CD4-positive, alpha-beta memory T cell (primary cell): ENCODE measurements around the gene ZNF329. TPM values are rescaled to one million over a fixed set of nuclear protein-coding genes. Genes with fewer than 3 reads are reported as not detected.
"Not testable (repeated sequence)": the region's sequence is repeated elsewhere in the genome, so short reads cannot be mapped to it uniquely, and the experiment has no call there.

Experiments
- CTCF ChIA-PET: fragments of 350-600 bp; sonication (Branson Sonifier 250); formaldehyde crosslinking; loops from one replicate; lab custom pipeline; 2021; ENCODE audit warnings: inconsistent platforms; ENCODE audit not compliant: partially characterized antibody; lab: Charles Lee
- POLR2A ChIA-PET: fragments of 350-600 bp; sonication (Branson Sonifier 250); formaldehyde crosslinking; loops from one replicate; lab custom pipeline; 2021; ENCODE audit not compliant: partially characterized antibody; lab: Charles Lee
- DNase-seq, 5 donors: peaks; one replicate each; pipeline versions ENCODE4 v3.0.0 to v3.0.0-alpha.2; 2020 to 2022; ENCODE audit warnings: mixed read lengths in 1 of 5
- H3K27ac ChIP-seq: one replicate; pipeline ENCODE4 v1.7.0; 2013; ENCODE audit warnings: low read depth, low read length
- H3K27me3 ChIP-seq: 2 replicates; pipeline ENCODE4 v1.7.0; 2013; ENCODE audit warnings: mild to moderate bottlenecking, low read length, moderate library complexity; ENCODE audit not compliant: insufficient read depth
- H3K36me3 ChIP-seq: 2 replicates; pipeline ENCODE4 v1.7.0; 2013; ENCODE audit warnings: mild to moderate bottlenecking, low read length, moderate library complexity; ENCODE audit not compliant: insufficient read depth
- H3K4me1 ChIP-seq: 2 replicates; pipeline ENCODE4 v1.7.0; 2013; ENCODE audit warnings: mild to moderate bottlenecking, low read length, moderate library complexity; ENCODE audit not compliant: insufficient read depth
- H3K4me3 ChIP-seq, 2 donors: one replicate each; pipeline ENCODE4 v1.7.0; 2013; ENCODE audit warnings: low read length in 2 of 2, mild to moderate bottlenecking in 1 of 2
- H3K9me3 ChIP-seq, 2 donors: one replicate each; pipeline ENCODE4 v1.7.0; 2013; ENCODE audit warnings: low read length in 2 of 2, control low read depth in 1 of 2; ENCODE audit not compliant: control insufficient read depth in 1 of 2
- H3K27ac Mint-ChIP-seq, 7 donors: one replicate each; pipeline ENCODE4 v1.8.0; 2020 to 2021; ENCODE audit warnings: mixed read lengths in 7 of 7, mild to moderate bottlenecking in 6 of 7, inconsistent platforms in 3 of 7, moderate library complexity in 3 of 7
- H3K27me3 Mint-ChIP-seq, 2 donors: one replicate each; pipeline ENCODE4 v1.8.0; 2020 to 2021; ENCODE audit warnings: mixed read lengths in 2 of 2
- H3K36me3 Mint-ChIP-seq, 2 donors: one replicate each; pipeline ENCODE4 v1.8.0; 2020 to 2021; ENCODE audit warnings: mixed read lengths in 2 of 2, inconsistent platforms in 1 of 2, mild to moderate bottlenecking in 1 of 2
- H3K4me1 Mint-ChIP-seq, 4 donors: one replicate each; pipeline ENCODE4 v1.8.0; 2020 to 2021; ENCODE audit warnings: mixed read lengths in 4 of 4, mild to moderate bottlenecking in 1 of 4
- H3K4me3 Mint-ChIP-seq, 8 donors: one replicate each; pipeline ENCODE4 v1.8.0; 2020 to 2021; ENCODE audit warnings: mixed read lengths in 8 of 8, mild to moderate bottlenecking in 7 of 8, moderate library complexity in 6 of 8, inconsistent platforms in 3 of 8
- H3K9me3 Mint-ChIP-seq, 8 donors: one replicate each; pipeline ENCODE4 v1.8.0; 2020 to 2021; ENCODE audit warnings: mixed read lengths in 8 of 8, mild to moderate bottlenecking in 5 of 8, inconsistent platforms in 3 of 8, moderate library complexity in 1 of 8
- intact Hi-C: fragments of 100-400 bp; cut with micrococcal nuclease; formaldehyde crosslinking; loops from one replicate; pipeline ENCODE4 v1.15.1; 2023
- polyA plus RNA-seq, 2 donors: library from polyadenylated mRNA; unstranded; fragments of 300-500 nt; fragmentation: Illumina TruSeq; gene quantifications; one replicate each; pipeline ENCODE4 v1.2.3, GENCODE V29; 2021
- total RNA-seq, 2 experiments: library from RNA; stranded (reverse); gene quantifications; one replicate each; pipeline ENCODE4 v1.2.3, GENCODE V29; 2021

Gene ZNF329
- total and polyA plus RNA-seq, 4 experiments from 2014 or later, result 2.9 to 17.4 (median 11.1) TPM

- peaks cover 23% of the 10 kb centered on the region for H3K4me1 ChIP-seq
- POLR2A ChIA-PET, result interaction anchor here (0.8 to 1.9 kb wide), 2 partner anchors 30 to 152 kb away, joined by 5 to 7 read pairs; partner anchors contain the start of gene ZNF606
- Mint-ChIP-seq H3K4me1 (peaks cover 9 to 31% (median 16%) of the 10 kb centered on the region in 4 donors), H3K36me3 (peaks cover 0 to 12% of the 10 kb centered on the region in 2 donors), H3K27ac (peak overlapping the region; percentile 14 to 87 (median 73)), H3K27me3 (no peaks in the 10 kb centered on the region), H3K9me3 (peaks cover 0 to 24% (median 0%) of the 10 kb centered on the region in 8 donors), H3K4me3 (peak overlapping the region; percentile 67 to 89 (median 80))
- H3K27me3 ChIP-seq, result no peaks in the 10 kb centered on the region
- peak overlapping the region; percentile 80 for H3K27ac ChIP-seq
- H3K36me3 ChIP-seq, result no peaks in the 10 kb centered on the region
- peak in 1 of 5 donors; percentile 6 for DNase-seq
- peak overlapping the region; percentile 88 for H3K4me3 ChIP-seq
- CTCF ChIA-PET, result interaction anchor here (0.9 to 1.4 kb wide), 3 partner anchors 416 to 745 kb away, joined by 3 to 5 read pairs (median 3); no protein-coding TSS in a partner anchor
- no peaks in the 10 kb centered on the region for H3K9me3 ChIP-seq
- intact Hi-C loops, result loop anchor here (2.0 to 10.0 kb wide), 4 partner anchors 29 to 1759 kb away; partner anchors contain the start of genes ZNF274, ZNF416, ZNF582 and ZNF606
Observed at GRCh38 chr19:58154287-58154678, 3.7 kb upstream of the ZNF329 start.

GRCh38 chr19:58153386-58153785 is 2.8 kb upstream of the ZNF329 start:
- no peaks in the 10 kb centered on the region for H3K36me3 ChIP-seq
- Mint-ChIP-seq H3K27ac (peak overlapping the region in 1 of 7 donors; percentile 14), H3K4me1 (peaks cover 9 to 34% (median 16%) of the 10 kb centered on the region in 4 donors), H3K4me3 (peak overlapping the region in 4 of 8 donors; percentile 8 to 82 (median 35)), H3K9me3 (peaks cover 0 to 29% (median 3%) of the 10 kb centered on the region in 8 donors), H3K36me3 (peaks cover 0 to 13% of the 10 kb centered on the region in 2 donors), H3K27me3 (no peaks in the 10 kb centered on the region)
- ChIA-PET POLR2A (interaction anchor here (1.9 kb wide), 1 partner anchor 151 kb away, joined by 7 read pairs; the partner anchor contains the start of gene ZNF606), CTCF (no interaction called here)
- no peak overlapping the region for H3K4me3 ChIP-seq
- no peaks in the 10 kb centered on the region for H3K27me3 ChIP-seq
- H3K27ac ChIP-seq, result no peak overlapping the region
- intact Hi-C loops, result loop anchor here (10.0 kb wide), 1 partner anchor 1759 kb away; the partner anchor contains the start of gene ZNF582
- H3K4me1 ChIP-seq, result peaks cover 23% of the 10 kb centered on the region
- no peaks in the 10 kb centered on the region for H3K9me3 ChIP-seq
- DNase-seq, result no peak

- intact Hi-C loops, H3K4me3 ChIP-seq, DNase-seq, H3K4me3 Mint-ChIP-seq, H3K27ac ChIP-seq, H3K27me3 ChIP-seq, H3K27me3 Mint-ChIP-seq, CTCF ChIA-PET, H3K27ac Mint-ChIP-seq, H3K36me3 ChIP-seq, POLR2A ChIA-PET: not testable (repeated sequence)
- H3K4me1 Mint-ChIP-seq, result peaks cover 8 to 24% (median 14%) of the 10 kb centered on the region in 4 donors
- peaks cover 0 to 12% of the 10 kb centered on the region in 2 donors for H3K9me3 ChIP-seq
- peaks cover 18 to 28% of the 10 kb centered on the region in 2 donors for H3K36me3 Mint-ChIP-seq
- H3K9me3 Mint-ChIP-seq, result peaks cover 0 to 51% (median 25%) of the 10 kb centered on the region in 8 donors
- peaks cover 15% of the 10 kb centered on the region for H3K4me1 ChIP-seq
Observed at GRCh38 chr19:58147475-58147874, 3.1 kb downstream of the ZNF329 start.

GRCh38 chr19:58145849-58146248 is 4.7 kb downstream of the ZNF329 start:
- ChIA-PET CTCF (no interaction called here), POLR2A (no interaction called here)
- Histone ChIP-seq H3K27ac (no peak overlapping the region), H3K36me3 (peaks cover 10% of the 10 kb centered on the region), H3K9me3 (peaks cover 3 to 18% of the 10 kb centered on the region in 2 donors), H3K27me3 (no peaks in the 10 kb centered on the region), H3K4me1 (peaks cover 10% of the 10 kb centered on the region), H3K4me3 (no peak overlapping the region)
- peaks cover 29 to 38% of the 10 kb centered on the region in 2 donors for H3K36me3 Mint-ChIP-seq
- intact Hi-C loops, result no loop called here
- H3K4me3 Mint-ChIP-seq, result no peak overlapping the region
- DNase-seq, result no peak
- H3K9me3 Mint-ChIP-seq, result peaks cover 0 to 58% (median 34%) of the 10 kb centered on the region in 8 donors
- H3K4me1 Mint-ChIP-seq, result peaks cover 7 to 13% (median 10%) of the 10 kb centered on the region in 4 donors
- no peaks in the 10 kb centered on the region for H3K27me3 Mint-ChIP-seq
- no peak overlapping the region for H3K27ac Mint-ChIP-seq

- H3K27ac ChIP-seq, result no peak overlapping the region
- H3K36me3 ChIP-seq, result peaks cover 49% of the 10 kb centered on the region
- Mint-ChIP-seq H3K4me1 (peaks cover 0 to 3% (median 1%) of the 10 kb centered on the region in 4 donors), H3K27me3 (no peaks in the 10 kb centered on the region), H3K4me3 (peak overlapping the region in 1 of 8 donors; percentile 67), H3K27ac (no peak overlapping the region), H3K9me3 (peaks cover 0 to 98% (median 88%) of the 10 kb centered on the region in 8 donors), H3K36me3 (peaks cover 77 to 93% of the 10 kb centered on the region in 2 donors)
- no peak overlapping the region for H3K4me3 ChIP-seq
- CTCF ChIA-PET, result no interaction called here
- DNase-seq, result no peak
- H3K27me3 ChIP-seq, result no peaks in the 10 kb centered on the region
- no peaks in the 10 kb centered on the region for H3K4me1 ChIP-seq
- POLR2A ChIA-PET, result no interaction called here
- intact Hi-C loops, result no loop called here
- peaks cover 2 to 73% of the 10 kb centered on the region in 2 donors for H3K9me3 ChIP-seq
Observed at GRCh38 chr19:58134244-58134643, 16.3 kb downstream of the ZNF329 start.

GRCh38 chr19:58129284-58129683 is 21.3 kb downstream of the ZNF329 start:
- no peak overlapping the region for H3K4me3 Mint-ChIP-seq
- peaks cover 70 to 74% of the 10 kb centered on the region in 2 donors for H3K36me3 Mint-ChIP-seq
- CTCF ChIA-PET, result interaction anchor here (0.6 kb wide), 1 partner anchor 12 kb away, joined by 4 read pairs; no protein-coding TSS in a partner anchor
- intact Hi-C loops, result no loop called here
- DNase-seq, result no peak
- H3K9me3 Mint-ChIP-seq, result peaks cover 2 to 98% (median 93%) of the 10 kb centered on the region in 8 donors
- H3K4me1 ChIP-seq, result no peaks in the 10 kb centered on the region
- no peaks in the 10 kb centered on the region for H3K27me3 ChIP-seq
- no peak overlapping the region for H3K27ac Mint-ChIP-seq
- no peak overlapping the region for H3K27ac ChIP-seq
- H3K9me3 ChIP-seq, result peaks cover 17 to 84% of the 10 kb centered on the region in 2 donors
- POLR2A ChIA-PET, result no interaction called here
- H3K4me1 Mint-ChIP-seq, result peaks cover 0 to 3% (median 1%) of the 10 kb centered on the region in 4 donors
- H3K4me3 ChIP-seq, result peak overlapping the region in 1 of 2 donors; percentile 28
- peaks cover 40% of the 10 kb centered on the region for H3K36me3 ChIP-seq
- H3K27me3 Mint-ChIP-seq, result no peaks in the 10 kb centered on the region

GRCh38 chr19:58128041-58128685 is 22.4 kb downstream of the ZNF329 start:
- Histone ChIP-seq H3K4me3 (peak overlapping the region; percentile 1 to 42), H3K27me3 (no peaks in the 10 kb centered on the region), H3K27ac (no peak overlapping the region), H3K36me3 (peaks cover 34% of the 10 kb centered on the region), H3K4me1 (no peaks in the 10 kb centered on the region), H3K9me3 (peaks cover 17 to 86% of the 10 kb centered on the region in 2 donors)
- Mint-ChIP-seq H3K9me3 (peaks cover 2 to 98% (median 91%) of the 10 kb centered on the region in 8 donors), H3K27ac (no peak overlapping the region), H3K4me3 (no peak overlapping the region), H3K36me3 (peaks cover 64 to 68% of the 10 kb centered on the region in 2 donors), H3K4me1 (peaks cover 0 to 3% (median 1%) of the 10 kb centered on the region in 4 donors), H3K27me3 (no peaks in the 10 kb centered on the region)
- no peak for DNase-seq
- intact Hi-C loops, result no loop called here
- ChIA-PET POLR2A (no interaction called here), CTCF (no interaction called here)
